22Rv1 (cell line): ENCODE measurements around the gene MYH16.

Experiments used
- H3K27ac ChIP-seq: fragments of 450-650 bp; 2 replicates; pipeline ENCODE4 v1.5.1; 2017
- CTCF ChIP-seq: fragments of 450-650 bp; IDR thresholded peaks from 2 replicates; pipeline ENCODE4 v1.5.1; 2017; ENCODE audit warnings: mild to moderate bottlenecking
- ZFX ChIP-seq: fragments of 450-650 bp; IDR thresholded peaks from 2 replicates; pipeline ENCODE4 v1.6.1; 2017; ENCODE audit warnings: antibody characterized with exemption, borderline replicate concordance

MYH16 gene

GRCh38 chr7:99238558-99239341 lies 33.9 kb upstream of the MYH16 start:
- TF ChIP-seq ZFX (no peak), CTCF (no peak)
- no peak overlapping the region for H3K27ac ChIP-seq

DNA sequence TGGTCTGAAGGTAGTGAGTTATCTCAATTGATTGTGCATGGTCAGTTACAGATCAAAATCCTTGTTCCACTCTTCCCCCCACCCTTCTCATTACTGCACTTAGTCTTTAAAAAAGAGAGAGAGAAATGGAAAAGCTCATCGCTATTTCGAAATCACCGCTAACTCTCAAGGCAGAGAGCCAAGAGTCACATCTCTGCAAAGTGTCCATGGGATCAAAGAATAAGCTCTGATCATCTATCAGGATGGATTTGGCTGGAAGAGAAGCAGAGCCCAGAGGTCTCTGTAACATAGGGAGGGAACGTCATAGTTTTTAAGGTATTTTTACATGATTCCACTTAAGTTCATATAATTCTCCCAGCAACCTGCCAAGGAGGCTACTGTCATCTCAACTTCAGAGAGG lies 30.0 kb upstream of the MYH16 start:
- H3K27ac ChIP-seq = no peak overlapping the region
- TF ChIP-seq CTCF (no peak), ZFX (no peak)

GRCh38 chr7:99243751-99244337 lies 28.8 kb upstream of the MYH16 start:
- TF ChIP-seq ZFX (no peak), CTCF (no peak)

DNA sequence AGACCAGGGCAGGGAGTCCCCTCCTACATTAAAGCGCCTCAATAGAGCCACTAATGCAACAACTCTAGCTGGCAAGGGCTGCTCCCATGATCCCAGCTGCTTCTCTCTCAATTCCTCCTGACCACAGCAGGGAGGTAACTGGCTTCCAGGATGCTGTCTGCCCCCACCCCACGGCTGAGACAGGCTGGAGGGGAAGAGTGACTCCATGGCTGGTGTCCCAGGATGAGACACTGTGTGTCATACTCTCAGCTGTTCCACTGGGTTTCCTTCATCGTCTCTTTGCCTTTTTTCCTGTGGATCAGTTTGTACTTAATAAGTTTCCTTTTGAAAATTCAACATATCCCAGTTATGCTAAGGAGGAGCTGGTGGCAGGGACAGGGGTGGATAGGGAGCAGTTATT lies 27.7 kb upstream of the MYH16 start:
- no peak overlapping the region for H3K27ac ChIP-seq
- no peak for TF ChIP-seq ZFX
- no peak for TF ChIP-seq CTCF

More at GRCh38 chr7:99243751-99244337, 28.8 kb upstream of the MYH16 start:
- H3K27ac ChIP-seq = no peak overlapping the region

- no peak overlapping the region for H3K27ac ChIP-seq
- TF ChIP-seq ZFX (no peak), CTCF (no peak)
These were observed 24.1 kb upstream of the MYH16 start for GRCh38 chr7:99248391-99249095.

GRCh38 chr7:99249985-99250575 lies 22.6 kb upstream of the MYH16 start:
- H3K27ac ChIP-seq = no peak overlapping the region
- TF ChIP-seq CTCF (no peak), ZFX (no peak)
